NCI-H1930 (cell line): Measurements from ENCODE around the gene SIRT4.
"Not testable (repeated sequence)": the region's sequence is repeated elsewhere in the genome, so short reads cannot be mapped to it uniquely, and the experiment has no call there.

ENCODE experiments used
- DNase-seq, 2 experiments: peaks; one replicate each; lab custom pipeline; 2025; lab: John Stamatoyannopoulos, UW

Gene SIRT4

GRCh38 chr12:120335447-120335846, 33.3 kb downstream of the SIRT4 start:
- DNase-seq = not testable (repeated sequence)

- DNase-seq = not testable (repeated sequence)
Observed at GRCh38 chr12:120336392-120336791, 34.3 kb downstream of the SIRT4 start.

- no peak for DNase-seq
Observed at GRCh38 chr12:120337730-120338129, 35.6 kb downstream of the SIRT4 start.

- DNase-seq = no peak
Observed at GRCh38 chr12:120339256-120339655, 37.1 kb downstream of the SIRT4 start.

- no peak for DNase-seq
Observed at GRCh38 chr12:120342175-120343038, 40.3 kb downstream of the SIRT4 start.

- DNase-seq = no peak
Observed at GRCh38 chr12:120343039-120343537, 41.0 kb downstream of the SIRT4 start.

- DNase-seq = no peak
Observed at GRCh38 chr12:120343692-120344091, 41.6 kb downstream of the SIRT4 start.

GRCh38 chr12:120346031-120346430, 43.9 kb downstream of the SIRT4 start:
- no peak for DNase-seq

- DNase-seq = no peak
Observed at GRCh38 chr12:120346681-120347080, 44.6 kb downstream of the SIRT4 start.

GRCh38 chr12:120347766-120348165, 45.6 kb downstream of the SIRT4 start:
- DNase-seq = no peak

- DNase-seq = no peak
Observed at GRCh38 chr12:120350576-120351350, 48.6 kb downstream of the SIRT4 start.

- no peak for DNase-seq
Observed at GRCh38 chr12:120352117-120352516, 50.0 kb downstream of the SIRT4 start.

GRCh38 chr12:120353136-120353535, 51.0 kb downstream of the SIRT4 start:
- no peak for DNase-seq

GRCh38 chr12:120353556-120354317, 51.6 kb downstream of the SIRT4 start:
- no peak for DNase-seq

GRCh38 chr12:120356567-120357030, 54.5 kb downstream of the SIRT4 start:
- DNase-seq = peak; percentile 50

- DNase-seq = no peak
Observed at GRCh38 chr12:120357104-120357503, 55.0 kb downstream of the SIRT4 start.

GRCh38 chr12:120358412-120359100, 56.4 kb downstream of the SIRT4 start:
- no peak for DNase-seq

- DNase-seq = no peak
Observed at GRCh38 chr12:120359128-120359527, 57.0 kb downstream of the SIRT4 start.

GRCh38 chr12:120361506-120362208, 59.5 kb downstream of the SIRT4 start:
- DNase-seq = peak; percentile 91 to 94
